ENCODE data around the gene SIGLEC12.
"Not testable (repeated sequence)": the region's sequence is repeated elsewhere in the genome, so short reads cannot be mapped to it uniquely, and the experiment has no call there.

SIGLEC12 gene

DNA sequence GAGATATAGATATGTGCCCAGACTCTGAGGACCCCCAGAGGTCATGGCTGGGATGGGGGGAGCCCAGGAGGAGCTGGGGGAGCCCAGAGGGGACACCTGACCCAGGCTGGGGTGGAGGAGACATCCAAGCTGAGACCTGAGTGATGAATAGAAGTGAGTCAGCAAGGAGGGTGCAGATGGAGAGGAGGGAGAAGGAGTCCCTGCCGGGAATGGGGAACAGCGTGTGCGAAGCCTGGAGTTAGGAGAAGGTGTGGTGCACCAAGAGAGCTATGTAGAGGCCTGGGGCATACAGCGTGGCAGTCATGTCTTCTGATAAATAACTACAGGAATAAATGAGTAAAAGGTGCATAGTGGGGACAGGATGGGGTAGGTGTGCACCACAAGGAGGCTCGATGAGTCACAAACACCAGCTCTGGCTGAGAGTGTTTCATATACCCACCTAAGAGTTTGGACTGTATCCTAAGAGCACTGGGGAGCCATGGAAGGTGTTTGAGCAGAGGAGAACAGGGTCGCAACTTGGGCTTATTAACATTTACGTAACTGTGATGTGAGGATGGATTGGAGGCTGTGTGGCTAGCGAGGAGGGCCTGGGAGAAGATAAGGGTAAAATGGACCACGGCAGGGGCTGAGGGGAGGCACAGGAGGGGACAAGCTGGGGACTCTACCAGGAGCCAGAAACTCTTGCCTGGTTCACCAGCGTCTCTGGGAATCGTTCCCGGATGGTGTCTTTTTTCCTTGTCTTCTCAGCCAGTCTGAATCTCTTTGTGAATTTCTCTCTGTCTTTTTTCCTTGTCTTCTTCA lies 21.9 kb downstream of the SIGLEC12 start:
- no peak for DNase-seq (ENCODE audit: low spot score)

DNA sequence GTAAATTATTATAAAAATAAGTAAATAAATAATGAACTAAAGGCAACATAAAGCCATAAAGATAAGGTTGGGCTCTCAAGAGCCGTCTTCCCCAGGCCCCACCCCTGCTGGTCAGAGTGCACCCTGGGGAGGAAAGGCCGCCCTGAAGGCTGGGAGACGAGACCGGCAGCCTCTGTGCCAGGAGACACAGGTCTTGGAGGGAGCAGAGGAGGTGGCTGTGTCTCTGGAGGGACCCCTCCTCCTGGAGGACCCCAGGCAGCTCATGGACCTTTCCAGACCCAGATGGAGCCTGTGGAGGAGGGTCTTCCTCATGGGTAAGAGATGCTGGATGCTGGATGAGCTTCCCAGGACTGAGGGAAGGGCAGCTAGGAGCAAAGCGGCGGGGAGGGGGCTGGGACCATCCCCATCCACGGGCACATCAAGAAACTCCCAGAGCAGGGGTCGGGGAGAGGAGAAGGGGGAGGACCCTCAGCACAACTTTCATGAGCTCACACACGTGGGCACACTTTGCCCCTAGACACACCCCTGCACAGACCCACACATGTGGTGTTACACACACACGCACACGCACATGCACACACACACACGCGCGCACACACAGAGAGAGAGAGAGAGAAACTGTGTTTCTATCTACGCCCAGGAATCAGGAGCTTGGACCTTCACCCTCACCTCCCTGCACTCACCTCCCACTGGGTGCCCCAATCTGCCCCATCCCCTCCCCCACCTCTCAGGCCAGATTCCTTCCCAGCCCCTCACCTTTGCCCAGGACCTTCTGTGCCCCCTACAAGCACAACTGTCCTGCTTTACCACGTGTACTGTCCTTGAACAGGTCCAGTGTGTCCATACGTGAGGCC lies 23.0 kb downstream of the SIGLEC12 start, which contains the start of gene CEACAM18:
Gene CEACAM18, plus strand, starts transcription at position 159 of the 854 bp plus-strand sequence.
- DNase-seq (ENCODE audit: low spot score): no peak

DNA sequence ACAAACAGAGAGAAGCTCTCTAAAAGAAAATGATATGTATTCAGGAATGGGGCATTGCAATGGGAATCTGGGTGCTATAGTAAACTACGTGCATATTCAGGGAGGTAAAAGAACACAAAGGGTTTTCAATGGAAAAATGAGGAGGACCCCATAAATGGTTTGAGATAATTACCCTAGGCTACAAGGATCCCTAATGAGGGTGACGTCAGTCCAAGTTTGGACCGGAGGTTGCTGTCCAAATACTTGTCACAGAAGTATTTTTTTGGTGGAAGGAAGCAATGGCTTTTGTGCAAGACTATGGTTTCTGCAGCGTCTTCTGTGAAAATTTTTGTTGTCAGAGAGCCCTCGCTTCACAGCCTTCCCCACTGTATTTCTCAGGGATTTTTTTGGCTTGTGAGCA lies 24.3 kb downstream of the SIGLEC12 start:
- DNase-seq (ENCODE audit: low spot score): no peak

DNA sequence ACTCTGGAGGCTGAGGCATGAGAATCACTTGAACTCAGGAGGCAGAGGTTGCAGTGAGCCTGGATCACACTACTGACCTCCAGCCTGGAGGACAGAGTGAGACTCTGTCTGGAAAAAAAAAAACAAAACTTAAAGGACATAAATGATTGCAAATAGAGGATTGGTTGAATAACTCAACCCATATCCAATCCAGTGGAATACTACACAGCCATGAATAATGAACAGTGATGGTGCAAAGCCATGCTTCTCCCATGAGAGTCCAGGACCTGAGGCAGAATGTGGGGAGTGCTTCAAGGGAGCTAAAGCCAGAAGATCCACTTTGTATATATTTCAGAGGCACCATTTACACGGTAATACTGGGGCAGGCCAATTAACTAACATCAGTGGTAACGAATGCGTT lies 25.4 kb downstream of the SIGLEC12 start:
- DNase-seq (ENCODE audit: low spot score): no peak

DNA sequence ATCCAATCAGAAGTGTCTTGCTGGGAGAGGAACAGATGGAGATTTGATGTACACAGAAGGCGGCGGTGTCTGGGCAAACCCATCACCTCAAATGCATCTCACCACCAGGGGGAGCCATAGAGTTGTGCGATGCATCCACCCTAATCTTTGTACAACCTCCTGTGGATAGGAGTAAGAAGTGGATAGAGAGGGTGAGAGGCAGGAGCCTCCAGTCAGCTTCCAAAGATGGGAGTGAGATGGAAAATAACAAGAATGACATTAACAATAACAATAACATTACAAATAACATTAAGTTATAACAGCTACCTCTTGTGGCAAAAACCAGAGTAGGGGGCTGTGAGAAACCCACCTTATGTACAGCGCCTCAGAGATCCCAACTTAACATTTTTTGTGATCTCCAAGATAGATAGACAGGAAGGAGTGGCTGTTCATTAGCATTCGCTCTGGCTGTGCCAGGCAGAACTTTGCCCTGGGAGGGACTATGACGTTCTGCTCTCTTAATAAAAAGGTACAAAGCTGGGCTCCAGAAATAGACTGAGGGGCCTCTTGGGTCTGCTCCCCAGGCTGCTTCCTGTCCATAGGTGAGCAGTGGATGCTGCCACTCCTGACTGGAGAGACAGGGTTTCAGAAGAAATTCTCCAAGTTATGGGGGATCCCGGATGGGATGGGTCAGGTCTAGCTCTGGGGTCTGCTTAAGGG lies 28.4 kb downstream of the SIGLEC12 start:
- peak; percentile 74 for DNase-seq (ENCODE audit: low spot score)

DNA sequence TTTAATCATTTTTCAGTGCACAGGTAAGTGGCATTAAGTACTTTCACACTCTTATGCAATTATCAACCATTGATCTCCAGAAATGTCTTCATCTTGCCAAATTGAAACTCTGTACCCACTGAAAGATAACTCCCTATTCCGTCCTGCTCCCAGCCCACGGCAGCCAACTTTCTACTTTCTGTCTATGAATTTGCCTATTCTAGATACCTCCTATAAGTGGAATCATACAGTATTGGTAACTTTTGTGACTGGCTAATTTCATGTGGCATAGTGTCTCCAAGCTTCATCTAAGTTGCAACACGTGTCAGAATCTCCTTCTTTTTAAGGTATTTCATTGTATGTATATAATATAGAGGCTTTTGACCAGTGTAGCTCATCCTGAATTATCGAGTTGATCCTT lies 29.0 kb downstream of the SIGLEC12 start:
- DNase-seq (ENCODE audit: low spot score): no peak

DNA sequence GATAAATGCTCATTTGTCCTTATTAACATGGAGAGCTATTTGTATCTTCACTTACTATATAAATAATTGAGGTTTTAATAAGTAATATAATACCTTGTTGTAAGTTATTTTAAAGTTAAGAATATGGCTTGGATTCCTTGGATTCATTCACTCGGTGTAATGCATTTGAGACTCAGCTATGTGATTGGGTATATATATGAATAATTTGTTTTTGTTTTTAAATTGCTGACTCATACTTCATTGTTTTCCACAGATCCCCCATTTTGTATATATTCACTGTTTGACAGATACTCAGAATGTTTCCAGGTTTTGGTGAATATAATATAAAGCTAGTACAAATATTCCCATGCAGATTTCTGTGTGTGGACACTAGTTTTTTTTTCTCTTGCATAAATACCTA lies 30.1 kb downstream of the SIGLEC12 start:
- DNase-seq (ENCODE audit: low spot score): no peak

DNA sequence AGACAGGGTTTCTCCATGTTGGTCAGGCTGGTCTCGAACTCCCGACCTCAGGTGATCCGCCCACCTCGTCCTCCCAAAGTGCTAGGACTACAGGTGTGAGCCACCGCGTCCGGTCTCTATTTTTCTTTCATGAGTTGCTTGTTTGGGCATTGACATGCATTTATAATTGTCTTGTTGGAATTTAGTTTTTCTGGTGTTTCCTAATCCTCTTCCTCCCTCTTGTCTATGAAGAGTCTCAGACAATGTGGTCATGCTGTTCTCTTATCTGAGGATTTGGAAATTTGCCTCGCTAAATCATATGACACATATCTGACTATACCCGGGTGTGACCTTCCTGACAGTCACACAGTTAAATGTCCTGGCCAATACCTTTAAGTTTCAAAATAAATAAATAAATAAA lies 30.6 kb downstream of the SIGLEC12 start:
- no peak for DNase-seq (ENCODE audit: low spot score)

DNA sequence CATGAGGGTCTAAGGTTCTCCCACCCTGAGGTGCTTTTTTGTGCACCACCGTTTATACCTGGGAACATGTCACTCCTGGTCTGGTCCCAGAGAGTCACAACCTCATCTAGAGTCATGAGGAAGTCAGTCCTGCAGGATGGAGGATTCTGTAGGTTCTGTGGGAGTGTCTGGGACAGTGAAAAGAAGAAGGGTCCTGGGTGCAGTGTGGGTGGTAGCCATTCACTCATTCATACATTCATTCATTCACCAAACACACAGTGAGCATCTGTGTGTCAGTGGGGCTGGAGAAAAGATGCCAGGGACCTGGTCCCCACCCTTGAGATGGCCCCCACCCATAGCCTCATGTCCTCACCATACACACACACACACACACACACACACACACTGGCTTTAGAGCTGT lies 32.0 kb downstream of the SIGLEC12 start:
- no peak for DNase-seq (ENCODE audit: low spot score)

DNA sequence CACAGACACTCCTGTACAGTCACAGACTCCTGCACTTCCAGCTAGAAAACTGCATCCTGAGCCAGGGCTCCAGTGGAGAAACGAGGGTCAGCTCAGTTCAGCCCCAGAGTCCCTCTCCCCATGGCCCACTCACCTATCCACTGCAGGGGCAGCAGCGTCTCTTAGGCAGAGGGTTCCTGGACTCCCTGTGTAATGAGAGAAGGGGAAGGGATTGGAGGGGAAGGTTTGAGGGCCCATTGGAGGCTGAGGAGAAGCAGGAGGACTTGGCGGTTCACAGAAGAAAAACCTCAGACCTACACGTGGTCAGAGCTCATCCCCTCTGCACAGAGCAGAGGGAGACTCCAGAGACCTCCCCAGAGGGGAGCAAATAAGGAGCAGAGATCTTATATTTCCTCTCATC lies 32.4 kb downstream of the SIGLEC12 start:
- DNase-seq (ENCODE audit: low spot score): no peak

DNA sequence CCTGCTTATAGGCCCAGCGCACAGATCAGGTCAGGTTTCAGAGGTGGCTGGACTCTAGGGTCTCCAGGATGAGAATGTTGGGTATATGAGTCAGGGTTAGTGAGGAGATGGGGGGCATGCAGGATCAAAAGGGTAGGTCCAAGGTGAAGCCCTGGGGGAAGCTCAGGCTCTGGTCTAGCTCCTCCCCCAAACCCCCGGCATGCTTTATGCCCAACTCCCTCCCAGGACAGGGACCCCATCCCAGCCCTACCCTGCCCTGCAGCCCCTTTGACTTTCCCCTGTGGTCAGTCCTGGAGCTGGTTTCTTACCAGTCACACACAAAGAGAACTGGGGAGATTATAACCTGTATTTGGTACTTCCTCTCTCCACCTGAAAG lies 33.1 kb downstream of the SIGLEC12 start:
- DNase-seq (ENCODE audit: low spot score): no peak

DNA sequence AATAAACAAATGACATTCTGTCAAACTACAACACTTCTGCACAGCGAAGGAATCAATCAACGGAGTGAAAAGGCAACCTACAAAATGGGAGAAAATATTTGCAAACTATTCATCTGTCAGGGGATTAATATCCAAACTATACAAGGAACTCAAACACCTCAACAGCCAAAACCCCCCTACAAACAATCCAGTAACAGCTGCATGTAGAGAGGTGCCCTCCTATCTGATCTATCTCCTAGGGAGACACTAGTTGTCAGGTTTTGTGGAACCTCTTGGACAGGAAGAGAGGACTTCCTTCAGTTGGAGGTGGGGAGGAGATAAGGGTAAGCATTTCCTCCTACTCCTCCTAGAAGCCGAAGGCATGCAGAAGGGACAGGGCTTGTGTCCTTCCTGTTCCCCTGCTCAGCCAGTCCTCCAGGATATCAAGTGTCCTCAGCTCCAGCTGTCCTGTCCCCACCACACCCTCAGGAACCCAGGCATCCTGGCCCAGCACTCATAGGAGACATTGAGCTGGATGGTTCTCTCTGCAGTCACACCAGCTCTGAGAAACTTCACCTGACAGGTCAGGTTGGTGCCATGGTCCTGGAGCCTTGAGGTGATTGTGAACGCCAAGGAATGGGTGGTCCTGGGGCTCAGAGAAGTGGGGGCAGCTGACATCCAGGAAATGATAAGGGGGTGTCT lies 33.6 kb downstream of the SIGLEC12 start:
- DNase-seq (ENCODE audit: low spot score): no peak

DNA sequence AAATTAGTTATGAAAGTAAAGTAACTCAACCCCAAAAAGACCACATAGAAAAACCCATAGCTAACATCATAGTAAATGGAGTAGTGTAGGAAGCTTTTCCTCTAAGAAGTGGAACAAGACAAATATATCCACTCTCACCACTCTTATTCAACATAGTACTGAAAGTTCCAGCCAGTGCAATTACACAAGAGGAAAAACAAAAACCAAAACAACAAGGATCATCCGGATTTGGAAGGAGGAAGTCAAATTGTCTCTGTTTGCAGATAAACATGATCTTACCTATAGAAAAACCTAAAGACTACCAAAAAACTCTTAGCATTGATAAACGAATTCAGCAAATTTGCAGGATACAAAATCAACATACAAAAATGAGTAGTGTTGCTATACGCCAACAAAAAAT lies 34.9 kb downstream of the SIGLEC12 start:
- DNase-seq (ENCODE audit: low spot score): no peak

DNA sequence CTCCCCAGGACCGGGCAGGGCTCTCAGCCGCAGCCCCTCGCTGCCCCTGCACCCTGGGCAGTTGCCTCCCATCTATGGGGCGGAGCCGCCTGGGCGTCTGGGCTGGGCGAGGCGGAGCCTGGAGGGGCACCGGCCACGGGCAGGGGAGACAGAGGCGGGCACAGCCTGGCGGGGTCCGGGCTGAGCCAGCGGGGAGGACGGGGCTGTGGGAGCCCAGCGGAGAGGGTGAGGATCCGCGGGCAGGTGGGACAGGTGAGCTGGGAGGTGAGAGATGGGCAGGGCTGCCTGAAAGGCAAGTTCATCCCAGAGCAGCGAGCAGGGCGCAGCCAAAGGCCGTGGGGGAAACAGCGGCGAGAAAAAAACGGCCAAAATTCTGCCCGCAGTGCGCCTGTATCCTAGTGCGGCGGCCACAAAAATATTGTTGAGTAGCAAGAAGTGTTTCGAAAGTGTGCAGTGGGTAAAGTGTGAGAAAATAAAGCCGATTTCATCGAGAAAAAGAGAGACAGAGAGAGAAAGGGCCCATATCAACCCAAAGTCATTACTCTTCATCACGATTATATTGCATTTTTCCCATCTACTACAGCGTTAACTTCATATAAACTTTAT lies 37.5 kb downstream of the SIGLEC12 start:
- not testable (repeated sequence) for DNase-seq (ENCODE audit: low spot score)

DNA sequence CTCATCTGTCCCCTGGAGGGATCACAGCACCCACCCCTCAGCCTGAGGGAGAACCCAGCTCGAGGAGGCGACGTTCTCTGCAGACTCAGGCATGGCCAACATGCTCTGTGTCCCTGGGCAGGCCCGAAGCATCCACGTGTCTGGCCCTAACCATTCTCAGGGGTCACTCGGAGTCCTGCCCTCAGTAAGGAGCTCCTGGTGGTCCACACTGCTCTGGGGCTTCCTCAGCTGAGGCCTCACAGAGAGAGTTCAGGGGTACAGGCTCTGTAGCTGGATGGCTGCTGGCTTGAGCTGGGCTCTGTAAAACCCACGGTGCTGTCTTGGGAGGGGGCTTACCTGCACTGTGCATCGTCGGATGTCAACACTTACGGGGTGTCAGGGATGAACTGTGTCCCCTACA lies 38.9 kb downstream of the SIGLEC12 start:
- no peak for DNase-seq (ENCODE audit: low spot score)

DNA sequence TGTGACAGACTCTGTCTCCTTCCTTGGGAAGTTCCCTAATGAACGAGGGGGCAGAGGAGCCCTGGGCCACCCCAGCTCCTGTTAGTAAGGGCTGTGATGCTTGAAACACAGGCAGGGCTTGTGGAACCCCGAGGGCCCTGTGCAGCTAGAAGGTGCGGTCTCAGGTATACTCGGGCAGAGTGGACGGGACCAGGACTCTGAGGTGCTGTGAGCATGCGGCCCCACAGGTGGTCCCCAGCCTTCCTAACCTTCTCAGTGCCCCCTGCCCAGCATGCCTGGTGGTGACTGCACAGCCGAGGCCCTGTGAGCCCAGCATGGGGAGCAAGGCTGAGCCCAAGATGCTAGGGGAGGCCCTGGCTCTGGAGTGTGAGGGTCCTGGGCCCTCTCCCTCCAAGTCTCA lies 39.3 kb downstream of the SIGLEC12 start:
- no peak for DNase-seq (ENCODE audit: low spot score)

DNA sequence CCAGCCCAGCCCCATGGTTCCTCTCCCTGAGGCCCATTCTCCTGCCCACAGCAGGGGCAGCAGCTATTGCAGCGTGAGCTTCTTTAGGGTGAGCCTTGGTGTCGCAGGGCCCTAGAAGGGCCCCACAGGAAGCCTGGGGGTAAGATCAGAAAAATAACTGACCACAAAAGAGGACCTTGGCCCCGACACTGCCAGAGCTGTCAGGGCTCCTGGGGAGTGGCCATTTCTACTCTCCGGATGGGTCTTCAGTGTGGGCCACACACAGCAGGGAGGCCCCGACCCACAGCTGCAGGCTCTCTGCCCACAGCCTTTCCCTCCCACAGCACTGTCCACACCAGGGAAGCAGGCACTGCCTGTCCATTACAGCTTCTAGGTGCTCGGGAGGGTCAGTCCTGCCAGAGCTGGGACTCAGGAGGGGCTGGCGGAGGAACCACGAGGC lies 39.9 kb downstream of the SIGLEC12 start:
- DNase-seq (ENCODE audit: low spot score): peak; percentile 20

DNA sequence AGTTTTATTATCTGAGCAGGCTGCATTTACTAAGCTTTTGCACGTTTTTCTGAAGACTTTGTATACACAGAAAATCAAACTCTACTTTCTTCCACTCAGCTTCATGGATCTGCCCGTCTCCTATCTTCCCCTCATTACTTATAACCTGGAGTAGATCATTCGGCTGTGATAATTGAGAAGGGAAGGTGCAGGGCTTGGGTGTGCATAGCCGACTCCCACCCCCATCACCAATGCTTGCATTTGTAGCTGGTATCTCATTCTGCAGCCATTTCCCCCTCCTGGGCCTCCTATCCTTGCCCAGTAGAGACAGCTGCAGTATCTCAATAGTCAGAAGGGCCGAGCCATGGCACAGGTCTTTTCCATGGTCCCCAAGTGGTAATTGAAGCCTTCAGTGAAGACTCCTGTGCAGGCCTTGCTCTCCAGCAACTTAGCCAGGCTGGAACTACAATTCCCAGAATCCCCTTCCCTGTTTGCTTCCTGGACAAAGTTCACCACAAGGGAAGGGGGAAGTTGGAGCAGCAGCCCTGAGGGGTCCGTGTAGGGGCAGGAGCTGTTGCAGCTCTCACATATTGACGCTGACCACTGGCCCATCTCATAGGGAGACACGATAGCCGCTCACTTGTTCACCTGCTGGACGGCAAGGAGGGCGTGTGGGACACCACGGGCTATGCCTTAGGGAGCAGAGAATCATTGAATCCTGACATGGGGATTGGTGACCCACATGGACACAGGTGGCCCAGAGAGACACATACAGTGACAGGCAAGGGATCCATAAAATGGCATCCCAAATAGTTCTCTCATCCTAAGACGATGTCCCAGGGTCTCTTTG lies 41.2 kb downstream of the SIGLEC12 start:
- DNase-seq (ENCODE audit: low spot score): peak; percentile 48

DNA sequence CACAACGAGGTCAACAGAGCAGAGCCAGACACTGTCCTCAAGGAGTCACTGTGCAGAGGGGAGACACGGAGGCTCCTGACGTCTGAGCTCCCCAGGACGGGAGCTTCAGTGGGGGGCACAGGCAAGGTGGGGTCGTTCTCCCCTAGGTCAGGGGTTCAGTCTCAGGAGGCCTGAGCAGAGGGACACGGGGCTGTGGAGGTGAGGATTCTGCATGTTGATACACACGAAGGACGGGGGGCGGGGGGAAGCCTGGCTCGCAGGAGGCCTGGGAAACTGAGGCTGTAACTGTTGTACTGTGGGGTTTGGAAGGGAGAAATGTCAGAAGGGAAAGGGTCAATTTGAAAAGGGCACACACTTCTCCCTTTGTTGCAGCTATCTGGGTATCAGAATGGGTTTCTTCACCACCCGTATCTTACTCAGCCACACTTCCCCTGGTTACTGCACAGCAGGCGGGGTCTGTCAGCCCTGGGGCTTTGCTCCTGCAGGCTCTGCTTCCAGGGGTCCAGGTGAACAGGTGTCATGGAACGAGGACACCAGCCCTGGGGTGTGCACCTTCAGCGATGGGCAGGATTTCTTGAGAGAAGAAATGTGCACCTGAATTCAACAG lies 42.6 kb downstream of the SIGLEC12 start:
- no peak for DNase-seq (ENCODE audit: low spot score)

DNA sequence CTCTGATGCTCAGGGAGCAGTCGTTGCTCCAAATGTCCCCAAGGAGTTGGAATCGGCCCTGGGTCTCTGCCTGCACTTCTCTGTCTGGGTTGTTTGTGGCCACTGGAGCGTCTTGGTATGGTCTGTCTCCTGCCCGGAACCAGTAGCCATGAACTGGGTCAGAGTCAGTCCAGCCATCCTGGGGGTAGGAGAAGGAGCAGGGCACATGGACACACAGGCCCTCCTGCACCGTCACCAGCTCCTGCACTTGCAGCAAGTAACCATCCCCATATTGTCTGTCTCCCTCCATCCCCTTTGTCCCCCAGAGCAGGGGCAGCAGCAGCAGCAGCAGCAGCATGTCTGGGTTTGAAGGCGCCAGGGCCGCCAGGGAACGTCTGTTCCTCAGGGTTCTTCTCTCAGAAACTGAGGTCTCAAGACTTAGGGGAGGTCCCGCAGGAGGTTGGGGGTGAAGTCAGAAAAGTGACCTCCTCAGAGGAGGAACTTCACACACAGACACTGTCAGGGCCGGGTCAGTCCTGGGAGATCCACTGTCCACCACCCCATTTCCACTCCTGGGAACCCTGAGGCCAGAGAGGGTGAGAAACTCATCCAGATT lies 43.5 kb downstream of the SIGLEC12 start, which contains the start of gene SIGLEC8:
Gene SIGLEC8, minus strand, starts transcription at position 404 of the 595 bp plus-strand sequence. Its CDS starts 67 bp downstream, at position 337.
- DNase-seq (ENCODE audit: low spot score): no peak
